NB4 (cell line): Measurements from ENCODE around the gene NLRP3.

Experiments
- CTCF ChIP-seq: IDR thresholded peaks from one replicate; pipeline ENCODE4 v1.5.1; 2012; ENCODE audit warnings: low read depth, low read length
- MYC ChIP-seq: IDR thresholded peaks from 2 replicates; pipeline ENCODE4 v1.6.1; 2011; ENCODE audit warnings: low read depth, low read length

- no peak for TF ChIP-seq CTCF
- TF ChIP-seq MYC, result no peak
These were observed 52.6 kb downstream of the NLRP3 start for GRCh38 chr1:247468481-247469140.
